Dermis blood vessel endothelial cell (primary cell): ENCODE measurements around the gene TSPAN18. TPM values are rescaled to one million over a fixed set of nuclear protein-coding genes. Genes with fewer than 3 reads are reported as not detected.
A peak's percentile ranks its signal among the peaks of the same experiment; 100 is the strongest.

Source experiments
- DNase-seq: peaks from one replicate; pipeline ENCODE4 v3.0.0; 2010
- total RNA-seq: library from RNA; depleted of rRNA; stranded (reverse); fragments of >200 nt; gene quantifications from 2 replicates; pipeline ENCODE4 v1.2.3, GENCODE V29; 2014

TSPAN18 gene
- total RNA-seq, 1 donor from 2014 or later = 48.3 TPM

- no peak for DNase-seq
These were observed 220.4 kb downstream of the TSPAN18 start for GRCh38 chr11:44947114-44947513.

GRCh38 chr11:44948155-44948554, 221.4 kb downstream of the TSPAN18 start:
- DNase-seq = no peak

- DNase-seq = peak; percentile 72
These were observed 222.6 kb downstream of the TSPAN18 start for GRCh38 chr11:44949160-44950030.

GRCh38 chr11:44950031-44950624, 223.4 kb downstream of the TSPAN18 start:
- peak; percentile 47 for DNase-seq

GRCh38 chr11:44950625-44951476, 224.1 kb downstream of the TSPAN18 start, which contains the start of gene TP53I11:
Gene TP53I11 (minus strand): TSS chr11:44950883. CDS start chr11:44938335, 12,548 bp downstream.
- DNase-seq = peak; percentile 87

GRCh38 chr11:44952082-44952481, 225.3 kb downstream of the TSPAN18 start:
- no peak for DNase-seq

- no peak for DNase-seq
These were observed 225.9 kb downstream of the TSPAN18 start for GRCh38 chr11:44952500-44953260.

GRCh38 chr11:44954051-44954906, 227.5 kb downstream of the TSPAN18 start:
- no peak for DNase-seq

GRCh38 chr11:44955015-44955738, 228.4 kb downstream of the TSPAN18 start:
- peak; percentile 98 for DNase-seq

- no peak for DNase-seq
These were observed 230.3 kb downstream of the TSPAN18 start for GRCh38 chr11:44957040-44957515.

GRCh38 chr11:44957776-44958564, 231.2 kb downstream of the TSPAN18 start:
- DNase-seq = no peak

GRCh38 chr11:44959064-44959463, 232.3 kb downstream of the TSPAN18 start:
- DNase-seq = no peak

- no peak for DNase-seq
These were observed 233.6 kb downstream of the TSPAN18 start for GRCh38 chr11:44960200-44960845.

GRCh38 chr11:44962464-44962863, 235.7 kb downstream of the TSPAN18 start:
- DNase-seq = no peak

GRCh38 chr11:44963136-44963535, 236.4 kb downstream of the TSPAN18 start:
- no peak for DNase-seq

- no peak for DNase-seq
These were observed 237.2 kb downstream of the TSPAN18 start for GRCh38 chr11:44963948-44964347.

GRCh38 chr11:44964526-44965209, 237.9 kb downstream of the TSPAN18 start:
- no peak for DNase-seq

GRCh38 chr11:44966694-44967093, 239.9 kb downstream of the TSPAN18 start:
- no peak for DNase-seq
